ENCODE measurements around the gene LRRFIP1. TPM values are rescaled to one million over a fixed set of nuclear protein-coding genes. Genes with fewer than 3 reads are reported as not detected.

LRRFIP1 gene
- polyA plus RNA-seq, 2 of the 4 experiments (the other 2 are of a cell fraction) = 75.6 to 93.0 TPM

GRCh38 chr2:237599465-237600110 lies 27.8 kb upstream of the LRRFIP1 start:
- H3K4me3 ChIP-seq = no peak overlapping the region
- no peak for TF ChIP-seq RAD21 (conservative IDR thresholded peaks at IDR 0.05 in 1 of 2, IDR thresholded peaks at IDR 0.05 in 1 of 2)
- no peak for TF ChIP-seq FOSB (CRISPR knock-in tag; IDR thresholded peaks at IDR 0.05)
- TF ChIP-seq, protein P1, sequence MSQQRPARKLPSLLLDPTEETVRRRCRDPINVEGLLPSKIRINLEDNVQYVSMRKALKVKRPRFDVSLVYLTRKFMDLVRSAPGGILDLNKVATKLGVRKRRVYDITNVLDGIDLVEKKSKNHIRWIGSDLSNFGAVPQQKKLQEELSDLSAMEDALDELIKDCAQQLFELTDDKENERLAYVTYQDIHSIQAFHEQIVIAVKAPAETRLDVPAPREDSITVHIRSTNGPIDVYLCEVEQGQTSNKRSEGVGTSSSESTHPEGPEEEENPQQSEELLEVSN (IDR thresholded peaks at IDR 0.05; ENCODE audit: borderline replicate concordance, low read depth) = no peak
- TF ChIP-seq CBX2 (IDR thresholded peaks at IDR 0.05; ENCODE audit: borderline replicate concordance, low read depth) = no peak
- TF ChIP-seq, protein P2, sequence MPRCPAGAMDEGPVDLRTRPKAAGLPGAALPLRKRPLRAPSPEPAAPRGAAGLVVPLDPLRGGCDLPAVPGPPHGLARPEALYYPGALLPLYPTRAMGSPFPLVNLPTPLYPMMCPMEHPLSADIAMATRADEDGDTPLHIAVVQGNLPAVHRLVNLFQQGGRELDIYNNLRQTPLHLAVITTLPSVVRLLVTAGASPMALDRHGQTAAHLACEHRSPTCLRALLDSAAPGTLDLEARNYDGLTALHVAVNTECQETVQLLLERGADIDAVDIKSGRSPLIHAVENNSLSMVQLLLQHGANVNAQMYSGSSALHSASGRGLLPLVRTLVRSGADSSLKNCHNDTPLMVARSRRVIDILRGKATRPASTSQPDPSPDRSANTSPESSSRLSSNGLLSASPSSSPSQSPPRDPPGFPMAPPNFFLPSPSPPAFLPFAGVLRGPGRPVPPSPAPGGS (IDR thresholded peaks at IDR 0.05) = no peak
- no peak for TF ChIP-seq CHD2 (IDR thresholded peaks at IDR 0.05; ENCODE audit: low read length, partially characterized antibody)
- TF ChIP-seq SREBF2 (IDR thresholded peaks at IDR 0.05) = no peak
- no peak for TF ChIP-seq GATA3 (IDR thresholded peaks at IDR 0.05; ENCODE audit: borderline replicate concordance)
- TF ChIP-seq CBX8 (IDR thresholded peaks at IDR 0.05) = no peak
- no peak for TF ChIP-seq MAFK (IDR thresholded peaks at IDR 0.05; ENCODE audit: partially characterized antibody)
- no peak for TF ChIP-seq HOXA7 (CRISPR knock-in tag; IDR thresholded peaks at IDR 0.05)
- TF ChIP-seq KDM5A (IDR thresholded peaks at IDR 0.05) = no peak
- no peak for TF ChIP-seq ATOH8 (CRISPR knock-in tag; IDR thresholded peaks at IDR 0.05; ENCODE audit: low read depth)
- no peak for ATAC-seq
- WGBS (ENCODE audit: missing lambda C conversion rate) = 79% methylated on average over 9 of the region's 9 CpGs
- peaks cover 10% of the 10 kb centered on the region for H3K4me1 ChIP-seq
- CTCF ChIA-PET = interaction anchor here (4.4 kb wide), 1 partner anchor 27 kb away, joined by 19 read pairs; no protein-coding TSS in a partner anchor
- no peak for FAIRE-seq
- no peak for DNase-seq (ENCODE audit: low read depth in 1 of 2, low spot score in 1 of 2)
- H3K9me3 ChIP-seq = no peaks in the 10 kb centered on the region
- no peak overlapping the region for H3K27ac ChIP-seq
- H3K4me2 ChIP-seq = no peak overlapping the region
- POLR2A ChIA-PET = no interaction called here

DNA sequence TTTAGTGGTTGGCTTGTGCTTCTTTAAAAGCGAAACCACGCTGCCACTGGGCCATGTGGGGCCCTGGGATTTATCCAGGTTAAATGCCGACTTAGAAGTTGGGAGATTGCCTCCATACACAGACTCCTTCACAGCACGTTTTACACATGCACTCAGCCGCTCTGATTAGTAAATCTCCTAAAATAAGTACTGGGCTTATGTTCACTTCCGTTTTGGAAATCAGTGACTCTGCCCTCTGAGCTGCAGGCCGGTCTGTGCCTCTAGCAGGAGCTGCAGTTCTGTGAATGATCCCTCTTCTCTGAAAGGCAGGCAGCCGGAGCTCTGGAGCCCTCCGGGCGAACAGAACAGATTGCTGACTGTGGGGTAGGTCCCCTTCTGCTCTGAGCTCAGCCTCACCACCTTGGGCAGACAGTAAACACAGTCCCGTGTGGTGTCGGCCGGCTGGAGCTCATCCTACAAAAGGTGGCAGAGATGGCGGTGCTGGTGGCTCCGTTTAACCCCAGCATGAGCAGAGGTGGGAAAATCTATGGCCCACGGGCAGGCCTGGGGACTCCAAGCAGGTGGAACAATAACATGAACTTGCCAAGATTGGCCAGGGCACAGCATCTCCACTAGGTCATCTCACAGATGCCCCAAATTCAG lies 27.1 kb upstream of the LRRFIP1 start:
- FAIRE-seq (no peak), ATAC-seq (no peak), DNase-seq (ENCODE audit: low read depth in 1 of 2, low spot score in 1 of 2) (no peak)
- peaks cover 2% of the 10 kb centered on the region; the same call in 2 of the 3 replicates for H3K4me1 ChIP-seq
- H3K4me2 ChIP-seq = no peak overlapping the region
- ChIA-PET CTCF (interaction anchor here (1.4 to 4.4 kb wide), 3 partner anchors 28 to 144 kb away, joined by 5 to 19 read pairs (median 6); no protein-coding TSS in a partner anchor), POLR2A (no interaction called here)
- no peaks in the 10 kb centered on the region for H3K9me3 ChIP-seq
- TF ChIP-seq RNF2 (IDR thresholded peaks at IDR 0.05; ENCODE audit: borderline replicate concordance, low read depth) (no peak), RFX5 (IDR thresholded peaks at IDR 0.05) (no peak), NFE2L2 (conservative IDR thresholded peaks at IDR 0.05; ENCODE audit: low read length) (no peak), JUNB (IDR thresholded peaks at IDR 0.05) (no peak), PHF8 (IDR thresholded peaks at IDR 0.05; ENCODE audit: borderline replicate concordance, low read depth) (no peak), MAFK (IDR thresholded peaks at IDR 0.05; ENCODE audit: partially characterized antibody) (no peak), BHLHE40 (IDR thresholded peaks at IDR 0.05; ENCODE audit: low read depth, low read length) (no peak), ELK1 (IDR thresholded peaks at IDR 0.05; ENCODE audit: low read depth, low read length) (no peak), ZNF302 (CRISPR knock-in tag; IDR thresholded peaks at IDR 0.05) (no peak), ESRRA (IDR thresholded peaks at IDR 0.05; ENCODE audit: borderline replicate concordance, low read length) (no peak)
- H3K27ac ChIP-seq = no peak overlapping the region
- WGBS (ENCODE audit: missing lambda C conversion rate) = 80% methylated on average over 16 of the region's 16 CpGs
- H3K4me3 ChIP-seq = no peak overlapping the region

Measured in A549 (cell line).